ENCODE measurements around the gene UBAC1.

DNA sequence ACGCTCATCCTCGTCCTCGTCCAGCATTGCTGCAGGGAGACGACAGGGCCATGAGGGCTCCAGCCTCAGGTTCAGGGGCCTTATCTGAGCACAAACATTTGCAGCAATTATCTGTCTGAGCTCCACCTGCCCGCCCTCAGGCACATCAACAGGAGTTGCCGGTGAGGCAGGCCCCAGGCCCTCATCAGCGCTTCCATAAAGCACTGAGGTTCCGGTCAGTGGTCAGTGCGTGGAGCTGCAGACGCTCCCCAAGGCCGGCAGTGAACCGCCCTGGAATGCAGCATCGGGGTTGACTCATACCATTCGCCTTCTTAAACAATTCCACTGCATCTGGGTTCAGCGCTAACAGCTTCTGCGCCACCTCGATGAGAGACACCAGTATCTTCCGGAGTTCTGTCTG, 15.2 kb downstream of the UBAC1 start:
- TF ChIP-seq TAF1 (IDR thresholded peaks at IDR 0.05; ENCODE audit: borderline replicate concordance, insufficient read depth, low read length) (no peak), POLR2AphosphoS5 (IDR thresholded peaks at IDR 0.05; ENCODE audit: low read depth, low read length) (no peak), SIN3A (IDR thresholded peaks at IDR 0.05; ENCODE audit: borderline replicate concordance, insufficient read depth, low read length) (no peak), FOXP2 (optimal IDR thresholded peaks at IDR 0.05; ENCODE audit: borderline replicate concordance, extremely low read depth, extremely low read length, insufficient read depth) (no peak)
- TF ChIP-seq, protein P1, sequence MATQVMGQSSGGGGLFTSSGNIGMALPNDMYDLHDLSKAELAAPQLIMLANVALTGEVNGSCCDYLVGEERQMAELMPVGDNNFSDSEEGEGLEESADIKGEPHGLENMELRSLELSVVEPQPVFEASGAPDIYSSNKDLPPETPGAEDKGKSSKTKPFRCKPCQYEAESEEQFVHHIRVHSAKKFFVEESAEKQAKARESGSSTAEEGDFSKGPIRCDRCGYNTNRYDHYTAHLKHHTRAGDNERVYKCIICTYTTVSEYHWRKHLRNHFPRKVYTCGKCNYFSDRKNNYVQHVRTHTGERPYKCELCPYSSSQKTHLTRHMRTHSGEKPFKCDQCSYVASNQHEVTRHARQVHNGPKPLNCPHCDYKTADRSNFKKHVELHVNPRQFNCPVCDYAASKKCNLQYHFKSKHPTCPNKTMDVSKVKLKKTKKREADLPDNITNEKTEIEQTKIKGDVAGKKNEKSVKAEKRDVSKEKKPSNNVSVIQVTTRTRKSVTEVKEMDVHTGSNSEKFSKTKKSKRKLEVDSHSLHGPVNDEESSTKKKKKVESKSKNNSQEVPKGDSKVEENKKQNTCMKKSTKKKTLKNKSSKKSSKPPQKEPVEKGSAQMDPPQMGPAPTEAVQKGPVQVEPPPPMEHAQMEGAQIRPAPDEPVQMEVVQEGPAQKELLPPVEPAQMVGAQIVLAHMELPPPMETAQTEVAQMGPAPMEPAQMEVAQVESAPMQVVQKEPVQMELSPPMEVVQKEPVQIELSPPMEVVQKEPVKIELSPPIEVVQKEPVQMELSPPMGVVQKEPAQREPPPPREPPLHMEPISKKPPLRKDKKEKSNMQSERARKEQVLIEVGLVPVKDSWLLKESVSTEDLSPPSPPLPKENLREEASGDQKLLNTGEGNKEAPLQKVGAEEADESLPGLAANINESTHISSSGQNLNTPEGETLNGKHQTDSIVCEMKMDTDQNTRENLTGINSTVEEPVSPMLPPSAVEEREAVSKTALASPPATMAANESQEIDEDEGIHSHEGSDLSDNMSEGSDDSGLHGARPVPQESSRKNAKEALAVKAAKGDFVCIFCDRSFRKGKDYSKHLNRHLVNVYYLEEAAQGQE (IDR thresholded peaks at IDR 0.05; ENCODE audit: insufficient read depth in 1 of 2, low read depth in 2 of 2, low read length in 2 of 2): no peak

Data from PFSK-1 (cell line).